Rectal smooth muscle tissue (tissue), 1 donor: Measurements from ENCODE around the gene DUOX1.

ENCODE experiments used
- H3K27ac ChIP-seq: one replicate; pipeline ENCODE4 v1.7.0; 2013; ENCODE audit warnings: low read depth, low read length, inconsistent platforms
- H3K27me3 ChIP-seq: one replicate; pipeline ENCODE4 v1.7.0; 2013; ENCODE audit warnings: low read length; ENCODE audit not compliant: control insufficient read depth, insufficient read depth
- H3K36me3 ChIP-seq: one replicate; pipeline ENCODE4 v1.7.0; 2013; ENCODE audit warnings: low read length; ENCODE audit not compliant: control insufficient read depth, insufficient read depth
- H3K4me1 ChIP-seq: one replicate; pipeline ENCODE4 v1.7.0; 2013; ENCODE audit warnings: low read length; ENCODE audit not compliant: control insufficient read depth, insufficient read depth
- H3K4me3 ChIP-seq: one replicate; pipeline ENCODE4 v1.7.0; 2013; ENCODE audit warnings: low read length
- H3K9ac ChIP-seq: one replicate; pipeline ENCODE4 v1.7.0; 2013; ENCODE audit warnings: low read length

The DUOX1 gene

GRCh38 chr15:45201869-45202268 is 72.1 kb downstream of the DUOX1 start:
- Histone ChIP-seq H3K36me3 (no peaks in the 10 kb centered on the region), H3K27me3 (no peaks in the 10 kb centered on the region), H3K4me1 (peaks cover 3% of the 10 kb centered on the region), H3K4me3 (no peak overlapping the region), H3K9ac (no peak overlapping the region), H3K27ac (no peak overlapping the region)

- H3K9ac ChIP-seq = no peak overlapping the region
- no peaks in the 10 kb centered on the region for H3K36me3 ChIP-seq
- H3K27ac ChIP-seq = no peak overlapping the region
- H3K4me3 ChIP-seq = no peak overlapping the region
- H3K27me3 ChIP-seq = no peaks in the 10 kb centered on the region
- H3K4me1 ChIP-seq = peaks cover 3% of the 10 kb centered on the region
These were observed 73.4 kb downstream of the DUOX1 start for GRCh38 chr15:45203182-45203581.

GRCh38 chr15:45205192-45205591 is 75.4 kb downstream of the DUOX1 start:
- Histone ChIP-seq H3K4me3 (no peak overlapping the region), H3K4me1 (no peaks in the 10 kb centered on the region), H3K27ac (no peak overlapping the region), H3K36me3 (no peaks in the 10 kb centered on the region), H3K27me3 (no peaks in the 10 kb centered on the region), H3K9ac (no peak overlapping the region)

GRCh38 chr15:45212493-45212892 is 82.7 kb downstream of the DUOX1 start:
- Histone ChIP-seq H3K9ac (no peak overlapping the region), H3K27me3 (no peaks in the 10 kb centered on the region), H3K4me3 (no peak overlapping the region), H3K4me1 (no peaks in the 10 kb centered on the region), H3K27ac (no peak overlapping the region), H3K36me3 (no peaks in the 10 kb centered on the region)
